Mucosa of descending colon (tissue), 3 donors: ENCODE data around the gene MDH1B. TPM values are rescaled to one million over a fixed set of nuclear protein-coding genes. Genes with fewer than 3 reads are reported as not detected.

ENCODE experiments used
- ATAC-seq: fragments of 200-7000 bp; cut with Tn5 transposase; one replicate; pipeline ENCODE4 v1.9.1; 2020; ENCODE audit warnings: mild to moderate bottlenecking, moderate library complexity
- DNase-seq, 3 donors: peaks; one replicate each; pipeline ENCODE4 v3.0.0-alpha.2; 2020
- H3K36me3 ChIP-seq: fragments of 200-600 bp; one replicate; pipeline ENCODE4 v1.8.0; 2021; ENCODE audit warnings: low read depth, mild to moderate bottlenecking
- H3K4me1 ChIP-seq: fragments of 200-600 bp; one replicate; pipeline ENCODE4 v1.8.0; 2021; ENCODE audit warnings: low read depth, mild to moderate bottlenecking
- H3K4me3 ChIP-seq: fragments of 200-600 bp; one replicate; pipeline ENCODE4 v1.8.0; 2021; ENCODE audit warnings: mild to moderate bottlenecking
- H3K9me3 ChIP-seq: fragments of 200-600 bp; one replicate; pipeline ENCODE4 v1.8.0; 2021; ENCODE audit warnings: mild to moderate bottlenecking
- intact Hi-C, 2 donors: fragments of 100-400 bp; cut with DNase I in 1 of 2; cut with micrococcal nuclease in 1 of 2; formaldehyde crosslinking; loops; one replicate each; pipeline versions ENCODE4 v1.11.0 to v1.11.1; 2022; cut with DNase I, micrococcal nuclease
- total RNA-seq, 3 donors: library from RNA; stranded (reverse); fragmentation: NEBNext Ultra II Directional in 2 of 3; extraction: Animal tissue kit (Norgen Biotek cat#: 25700) in 2 of 3; gene quantifications; one replicate each; pipeline versions ENCODE4 v1.2.1 to v1.2.4, GENCODE V29; 2021 to 2023
- TF ChIP-seq, protein P1 (sequence below): fragments of 200-600 bp; IDR thresholded peaks from one replicate; pipeline ENCODE4 v1.8.0; 2022; ENCODE audit warnings: antibody characterized with exemption, mild to moderate bottlenecking
- donor health status: DM: no; HTN: no; CAD: no; lungs with moderate emphysema.
- donor health status: DM: no; HTN: no; CAD: no.
- donor health status: DM: no; HTN: yes; CAD: no.

The MDH1B gene
- total RNA-seq, 3 donors from 2014 or later: 0.26 to 0.60 (median 0.34) TPM

GRCh38 chr2:206700156-206700555 is 65.0 kb downstream of the MDH1B start:
- H3K4me3 ChIP-seq: no peak overlapping the region
- H3K4me1 ChIP-seq: no peaks in the 10 kb centered on the region
- no peaks in the 10 kb centered on the region for H3K9me3 ChIP-seq
- TF ChIP-seq, protein P1, sequence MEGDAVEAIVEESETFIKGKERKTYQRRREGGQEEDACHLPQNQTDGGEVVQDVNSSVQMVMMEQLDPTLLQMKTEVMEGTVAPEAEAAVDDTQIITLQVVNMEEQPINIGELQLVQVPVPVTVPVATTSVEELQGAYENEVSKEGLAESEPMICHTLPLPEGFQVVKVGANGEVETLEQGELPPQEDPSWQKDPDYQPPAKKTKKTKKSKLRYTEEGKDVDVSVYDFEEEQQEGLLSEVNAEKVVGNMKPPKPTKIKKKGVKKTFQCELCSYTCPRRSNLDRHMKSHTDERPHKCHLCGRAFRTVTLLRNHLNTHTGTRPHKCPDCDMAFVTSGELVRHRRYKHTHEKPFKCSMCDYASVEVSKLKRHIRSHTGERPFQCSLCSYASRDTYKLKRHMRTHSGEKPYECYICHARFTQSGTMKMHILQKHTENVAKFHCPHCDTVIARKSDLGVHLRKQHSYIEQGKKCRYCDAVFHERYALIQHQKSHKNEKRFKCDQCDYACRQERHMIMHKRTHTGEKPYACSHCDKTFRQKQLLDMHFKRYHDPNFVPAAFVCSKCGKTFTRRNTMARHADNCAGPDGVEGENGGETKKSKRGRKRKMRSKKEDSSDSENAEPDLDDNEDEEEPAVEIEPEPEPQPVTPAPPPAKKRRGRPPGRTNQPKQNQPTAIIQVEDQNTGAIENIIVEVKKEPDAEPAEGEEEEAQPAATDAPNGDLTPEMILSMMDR: no peak
- ATAC-seq (no peak), DNase-seq (no peak)
- H3K36me3 ChIP-seq: no peaks in the 10 kb centered on the region
- intact Hi-C loops: loop anchor here in 1 of 2 donors (10.0 kb wide), 1 partner anchor 785 kb away; no protein-coding TSS in a partner anchor

GRCh38 chr2:206698811-206699210 is 66.3 kb downstream of the MDH1B start:
- no peaks in the 10 kb centered on the region for H3K9me3 ChIP-seq
- H3K4me3 ChIP-seq: no peak overlapping the region
- no peaks in the 10 kb centered on the region for H3K36me3 ChIP-seq
- TF ChIP-seq, protein P1: no peak
- no peak for DNase-seq
- H3K4me1 ChIP-seq: no peaks in the 10 kb centered on the region
- no peak for ATAC-seq
- intact Hi-C loops: no loop called here

GRCh38 chr2:206696910-206697309 is 68.2 kb downstream of the MDH1B start:
- intact Hi-C loops: no loop called here
- H3K4me1 ChIP-seq: no peaks in the 10 kb centered on the region
- no peaks in the 10 kb centered on the region for H3K36me3 ChIP-seq
- no peaks in the 10 kb centered on the region for H3K9me3 ChIP-seq
- DNase-seq (no peak), ATAC-seq (no peak)
- no peak overlapping the region for H3K4me3 ChIP-seq
- TF ChIP-seq, protein P1: no peak

DNA sequence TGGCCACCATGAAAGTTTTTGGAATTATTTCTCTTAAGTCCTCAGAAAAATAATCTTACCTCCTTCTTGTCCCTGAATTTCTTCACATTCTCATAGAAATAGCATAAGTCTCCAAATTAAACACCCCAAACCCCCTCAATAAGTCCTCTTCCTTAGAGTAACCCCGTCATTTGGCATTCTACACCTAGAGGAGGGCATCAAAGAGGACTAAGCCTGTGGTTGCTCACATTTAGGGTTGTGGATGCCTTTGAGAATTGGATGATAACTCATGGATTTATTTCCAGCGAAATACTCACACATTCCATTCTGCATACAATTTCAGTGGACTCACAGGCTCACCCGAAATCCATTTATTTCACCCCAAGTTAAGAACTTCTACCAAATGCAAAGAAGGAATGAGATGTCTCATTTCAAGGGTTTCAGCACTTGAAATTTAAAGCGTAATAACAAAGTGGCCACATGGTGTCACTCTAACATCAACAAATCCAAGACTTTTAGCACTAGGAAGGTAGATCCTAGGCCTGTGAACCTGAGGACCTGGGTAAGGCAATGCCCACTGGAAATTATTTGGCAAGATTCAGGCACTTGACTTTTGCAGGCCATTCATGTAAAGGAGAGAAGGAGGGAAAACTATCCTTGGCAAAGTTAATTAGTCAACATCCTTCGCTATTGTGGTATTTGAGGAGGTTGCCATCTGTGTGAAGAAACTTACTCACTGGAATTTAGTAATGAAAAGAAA is 71.6 kb downstream of the MDH1B start:
- ATAC-seq (peak; percentile 68), DNase-seq (peak in 1 of 3 donors; percentile 74)
- intact Hi-C loops: loop anchor here in 1 of 2 donors (2.0 kb wide), 1 partner anchor 87 kb away; no protein-coding TSS in a partner anchor
- TF ChIP-seq, protein P1: peak; percentile 30
- no peaks in the 10 kb centered on the region for H3K9me3 ChIP-seq
- H3K4me1 ChIP-seq: no peaks in the 10 kb centered on the region
- no peak overlapping the region for H3K4me3 ChIP-seq
- no peaks in the 10 kb centered on the region for H3K36me3 ChIP-seq

- no peak for DNase-seq
- Histone ChIP-seq H3K4me3 (no peak overlapping the region), H3K9me3 (no peaks in the 10 kb centered on the region), H3K36me3 (no peaks in the 10 kb centered on the region), H3K4me1 (no peaks in the 10 kb centered on the region)
- ATAC-seq: no peak
- intact Hi-C loops: loop anchor here in 1 of 2 donors (2.0 kb wide), 1 partner anchor 88 kb away; no protein-coding TSS in a partner anchor
- TF ChIP-seq, protein P1: no peak
Measured at GRCh38 chr2:206692971-206693370, 72.2 kb downstream of the MDH1B start.
